ENCODE results near the gene NPIPB5.
"Not testable (repeated sequence)": the region's sequence is repeated elsewhere in the genome, so short reads cannot be mapped to it uniquely, and the experiment has no call there.

Gene NPIPB5

DNA sequence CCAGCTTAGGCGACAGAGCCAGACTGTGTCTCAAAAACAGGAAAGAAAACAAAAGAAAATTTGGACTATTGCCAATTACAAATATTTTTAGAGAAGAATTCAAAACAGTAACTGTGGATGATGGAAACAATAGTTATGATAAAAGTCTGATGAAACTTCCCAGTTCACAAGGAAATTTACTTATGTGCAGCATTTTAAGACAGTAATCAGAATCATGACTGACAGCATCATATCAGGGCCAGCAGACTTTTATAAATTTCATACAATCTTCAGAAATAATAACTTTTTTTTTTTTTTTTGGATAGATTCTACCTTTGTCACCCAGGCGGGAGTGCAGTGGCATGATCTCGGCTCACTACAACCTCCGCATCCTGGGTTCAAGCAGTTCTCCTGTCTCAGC is at the start of gene NPIPB5:
Gene NPIPB5 (plus strand): TSS at position 301 of the 400 bp plus-strand sequence. CDS start 2,911 bp downstream, outside the sequence.
- DNase-seq = not testable (repeated sequence)

DNA sequence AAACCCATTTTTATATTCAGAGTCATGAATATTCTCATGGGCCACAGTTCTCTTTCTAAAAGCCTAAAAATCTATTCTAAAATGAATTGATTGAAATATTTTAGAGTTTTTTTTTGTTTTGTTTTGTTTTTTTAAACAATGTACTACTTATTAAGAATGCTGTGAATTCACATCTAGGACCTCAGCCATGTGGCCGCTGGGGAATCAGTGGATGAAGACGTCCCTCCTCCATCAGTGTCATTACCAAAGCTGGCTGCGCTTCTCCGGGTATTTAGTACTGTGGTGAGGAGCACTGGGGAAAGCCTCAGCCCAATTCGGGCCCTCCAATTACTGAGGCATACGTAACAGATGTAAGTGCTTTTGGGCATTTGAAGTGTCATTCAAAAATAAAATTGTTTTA is 41.8 kb upstream of the NPIPB5 start:
- DNase-seq = not testable (repeated sequence)

DNA sequence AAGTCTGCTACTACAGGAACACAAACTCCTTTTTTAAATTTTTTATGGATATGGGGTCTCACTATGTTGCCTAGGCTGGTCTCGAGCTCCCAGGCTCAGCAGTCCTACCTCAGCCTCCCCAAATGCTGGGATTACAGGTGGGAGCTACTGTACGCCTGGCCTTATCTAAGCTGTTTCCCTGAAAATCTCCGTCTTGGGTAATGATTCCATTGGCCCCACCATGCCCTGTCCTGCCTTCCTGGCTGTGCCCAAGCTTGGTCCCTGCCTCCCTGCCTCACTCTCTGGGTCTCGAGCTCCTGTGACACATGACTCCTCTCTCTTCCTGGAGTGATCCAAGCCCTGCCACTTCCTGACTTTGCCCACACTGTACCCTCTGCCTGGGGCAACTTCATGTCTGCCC is 27.3 kb downstream of the NPIPB5 start:
- DNase-seq = not testable (repeated sequence)

DNA sequence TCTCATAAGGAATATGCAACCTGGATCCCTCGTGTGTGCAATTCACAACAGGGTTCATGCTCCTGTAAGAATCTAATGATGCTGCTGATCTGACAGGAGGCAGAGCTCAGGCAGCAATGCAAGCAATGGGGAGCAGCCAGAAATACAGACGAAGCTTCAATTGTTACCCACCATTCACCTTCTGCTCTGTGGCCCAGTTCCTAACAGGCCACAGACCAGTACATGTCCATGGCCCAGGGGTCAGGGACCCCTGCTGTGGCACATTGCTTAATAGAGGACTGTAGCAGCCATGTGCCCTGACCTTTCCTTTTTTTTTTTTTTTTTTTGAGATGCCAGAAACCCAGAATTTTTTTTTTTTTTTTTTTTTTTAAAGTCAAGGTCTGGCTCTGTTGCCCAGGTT is 34.1 kb downstream of the NPIPB5 start:
- DNase-seq = not testable (repeated sequence)

DNA sequence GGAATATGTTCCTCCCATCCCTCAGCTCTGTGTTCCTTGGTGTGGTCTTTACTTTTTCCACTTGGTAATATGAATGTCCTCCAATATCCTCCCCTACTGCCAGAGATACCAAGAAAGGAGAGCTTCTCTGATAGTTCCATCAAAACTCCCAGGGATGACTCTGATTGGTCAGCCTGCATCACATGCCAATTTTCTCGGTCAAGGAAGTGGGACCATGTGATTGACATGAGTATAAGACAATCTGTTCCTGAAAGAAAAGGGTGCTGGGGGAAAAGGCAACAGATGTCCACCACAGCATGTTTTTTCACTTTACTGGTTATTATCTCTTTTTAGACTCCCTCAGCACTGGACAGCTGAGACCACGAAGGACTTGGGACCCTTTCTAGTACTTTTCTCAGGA is 35.9 kb downstream of the NPIPB5 start:
- not testable (repeated sequence) for DNase-seq

DNA sequence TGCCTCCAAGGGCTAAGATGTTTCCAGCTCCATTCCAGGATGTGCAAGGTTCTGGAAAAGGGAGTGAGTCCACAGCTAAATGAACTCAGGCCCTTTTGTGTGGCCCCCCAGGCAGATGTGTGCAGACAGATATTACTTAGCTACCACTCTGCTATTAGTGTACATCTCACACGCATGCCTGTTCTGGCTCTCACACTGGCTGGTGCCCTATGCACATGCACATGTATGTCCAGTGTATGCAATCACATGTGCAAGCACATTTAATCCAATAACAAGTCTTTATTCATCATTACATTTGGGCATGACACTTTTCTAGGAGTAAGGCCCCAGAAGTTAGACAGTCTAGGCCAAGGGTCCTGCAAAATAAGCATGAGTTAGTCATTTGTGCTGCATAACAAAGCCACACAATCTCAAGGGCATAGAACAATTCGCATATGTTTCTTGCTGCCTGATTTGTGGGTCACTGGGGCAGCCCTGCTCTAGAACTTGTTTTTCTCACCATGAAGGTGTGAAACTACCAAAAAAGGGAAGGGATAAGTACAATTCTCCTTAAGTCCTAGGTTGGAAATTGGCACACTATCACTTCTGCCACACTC is 36.6 kb downstream of the NPIPB5 start:
- not testable (repeated sequence) for DNase-seq

DNA sequence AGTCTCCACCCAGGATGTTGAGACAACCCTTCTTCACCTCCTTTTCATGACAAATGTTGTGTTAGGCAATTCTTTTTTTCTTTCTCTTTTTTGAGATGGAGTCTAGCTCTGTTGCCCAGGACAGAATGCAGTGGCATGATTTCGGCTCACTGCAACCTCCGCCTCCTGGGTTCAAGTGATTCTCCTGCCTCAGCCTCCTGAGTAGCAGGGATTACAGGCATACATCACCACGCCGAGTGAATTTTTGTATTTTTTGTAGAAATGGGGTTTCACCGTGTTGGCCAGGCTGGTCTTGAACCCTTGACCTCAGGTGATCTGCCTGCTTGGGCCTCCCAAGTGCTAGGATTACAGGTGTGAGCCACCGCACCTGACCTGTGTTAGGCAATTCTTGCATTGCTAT is 39.2 kb downstream of the NPIPB5 start:
- not testable (repeated sequence) for DNase-seq

DNA sequence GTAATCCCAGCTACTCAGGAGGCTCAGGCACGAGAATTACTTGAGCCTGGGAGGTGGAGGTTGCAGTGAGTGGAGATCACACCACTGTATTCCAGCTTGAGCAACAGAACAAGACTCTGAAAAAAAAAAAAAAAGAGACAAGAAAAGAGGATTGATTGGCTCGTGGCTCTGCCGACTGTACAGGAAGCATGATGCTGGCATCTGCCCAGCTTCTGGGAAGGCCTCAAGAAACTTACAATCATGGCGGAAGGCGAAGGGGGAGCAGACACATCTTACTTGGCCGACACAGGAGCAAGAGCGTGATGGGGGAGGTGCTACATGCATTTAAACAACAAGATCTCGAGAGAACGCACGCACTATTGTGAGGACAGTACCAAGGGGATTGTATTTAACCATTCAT is 40.5 kb downstream of the NPIPB5 start:
- DNase-seq = not testable (repeated sequence)

DNA sequence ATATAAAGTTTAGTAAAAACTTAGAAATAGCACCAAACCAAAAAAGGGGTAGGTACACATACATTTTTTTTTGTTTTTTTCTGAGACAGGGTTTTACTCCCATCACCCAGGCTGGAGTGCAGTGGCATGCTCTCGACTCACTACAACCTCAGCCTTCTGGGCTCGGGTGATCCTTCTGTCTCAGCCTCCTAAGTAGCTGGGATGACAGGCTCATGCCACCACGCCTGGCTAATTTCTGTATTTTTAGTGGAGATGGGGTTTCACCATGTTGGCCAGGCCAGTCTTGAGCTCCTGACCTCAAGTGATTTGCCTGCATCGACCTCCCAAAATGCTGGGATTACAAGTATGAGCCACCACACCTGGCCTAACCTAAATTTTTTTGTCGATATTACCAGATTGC is 41.0 kb downstream of the NPIPB5 start:
- DNase-seq = not testable (repeated sequence)

DNA sequence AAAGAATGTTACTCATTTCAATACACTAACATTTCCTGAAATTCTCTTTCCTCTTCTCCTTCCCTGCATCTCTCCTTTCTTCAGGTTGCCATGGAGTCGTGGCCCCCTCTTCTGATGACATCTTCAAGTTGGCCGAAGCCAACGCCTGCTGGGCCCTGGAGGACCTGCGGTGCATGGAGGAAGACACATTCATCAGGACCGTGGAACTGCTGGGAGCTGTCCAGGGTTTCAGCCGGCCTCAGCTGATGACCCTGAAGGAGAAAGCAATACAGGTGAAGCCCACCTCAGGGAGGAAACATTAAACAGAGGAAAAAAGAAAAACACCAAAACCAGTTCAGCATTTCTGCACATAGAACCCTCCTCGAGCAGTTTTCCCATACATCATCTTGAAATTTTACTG is 46.1 kb downstream of the NPIPB5 start:
- DNase-seq = not testable (repeated sequence)
